C4-2B (cell line): ENCODE data around the gene ZCCHC13.

Source experiments
- CTCF ChIP-seq: fragments of 450-650 bp; conservative IDR thresholded peaks from 2 replicates; pipeline ENCODE4 v1.5.1; 2017; ENCODE audit warnings: mild to moderate bottlenecking
- ZFX ChIP-seq: fragments of 450-650 bp; IDR thresholded peaks from 2 replicates; pipeline ENCODE4 v1.6.1; 2017

DNA sequence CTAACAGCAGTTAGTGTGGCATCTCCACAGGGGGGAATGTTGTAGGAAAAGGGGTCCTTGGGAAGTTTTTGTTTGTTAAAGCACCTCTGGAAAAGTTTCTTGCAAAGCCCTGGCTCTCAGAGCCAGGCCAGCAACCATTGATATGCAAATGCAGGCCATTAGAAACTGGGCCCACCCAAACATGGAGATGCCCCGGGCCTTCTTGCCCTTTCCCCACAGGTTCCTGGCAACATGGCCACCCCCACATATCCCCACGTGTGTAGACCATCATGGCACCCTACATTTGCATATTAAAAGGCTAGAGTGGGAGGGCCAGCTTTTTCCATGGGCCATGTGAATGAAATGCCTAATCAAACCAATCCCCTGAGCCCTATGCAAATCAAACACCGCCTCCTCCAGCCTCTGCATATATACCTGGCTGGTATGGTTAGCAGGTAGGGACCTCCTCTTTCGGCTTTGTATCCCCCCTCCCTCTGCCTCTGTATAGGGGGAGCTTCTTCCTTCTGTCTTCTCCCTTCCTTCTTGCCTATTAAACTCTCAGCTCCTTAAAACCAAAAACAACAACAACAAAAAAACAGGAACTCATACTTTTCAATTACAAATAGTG is 44.0 kb upstream of the ZCCHC13 start:
- TF ChIP-seq CTCF = no peak
- TF ChIP-seq ZFX = no peak
